H1 (cell line): ENCODE results near the gene NUMB. TPM values are rescaled to one million over a fixed set of nuclear protein-coding genes. Genes with fewer than 3 reads are reported as not detected.

ENCODE experiments used
- CTCF ChIA-PET: fragments of 300-600 bp; sonication (Branson Sonifier 250); formaldehyde crosslinking; loops from one replicate; lab custom pipeline; 2021; ENCODE audit not compliant: partially characterized antibody; lab: Charles Lee
- POLR2A ChIA-PET: fragments of 300-600 bp; sonication (Branson Sonifier 250); formaldehyde crosslinking; loops from one replicate; lab custom pipeline; 2021; ENCODE audit warnings: inconsistent platforms; ENCODE audit not compliant: partially characterized antibody; lab: Charles Lee
- DNase-seq, 2 experiments: peaks; one replicate each; pipeline versions ENCODE4 v3.0.0 to v3.0.0-alpha.2; 2010 to 2022; ENCODE audit warnings: low spot score in 2 of 2, low read depth in 1 of 2, mixed read lengths in 1 of 2
- FAIRE-seq: peaks from 2 replicates; lab custom pipeline; 2011; peaks lifted over from hg19 to GRCh38; lab: Jason Lieb, UNC
- H2AFZ ChIP-seq: 2 replicates; pipeline ENCODE4 v1.8.1; 2012; ENCODE audit warnings: low read length, inconsistent platforms
- H2AK5ac ChIP-seq: 2 replicates; pipeline ENCODE4 v1.6.1; 2013; ENCODE audit warnings: low read depth, low read length
- H2BK120ac ChIP-seq: replicated peaks from 2 replicates; pipeline ENCODE3; 2013; ENCODE audit warnings: low read depth, low read length, inconsistent platforms
- H2BK12ac ChIP-seq: 2 replicates; pipeline ENCODE4 v1.6.1; 2013; ENCODE audit warnings: low read depth, low read length
- H2BK15ac ChIP-seq: 2 replicates; pipeline ENCODE4 v1.6.1; 2013; ENCODE audit warnings: low read length
- H2BK20ac ChIP-seq: 2 replicates; pipeline ENCODE4 v1.6.1; 2013; ENCODE audit warnings: low read length
- H2BK5ac ChIP-seq: 2 replicates; pipeline ENCODE4 v1.6.1; 2013; ENCODE audit warnings: low read depth, low read length
- H3K14ac ChIP-seq: 2 replicates; pipeline ENCODE4 v1.6.1; 2013; ENCODE audit warnings: inconsistent platforms; ENCODE audit not compliant: insufficient read length
- H3K18ac ChIP-seq: 2 replicates; pipeline ENCODE4 v1.6.1; 2013; ENCODE audit warnings: low read length; ENCODE audit errors: extremely low read depth
- H3K23ac ChIP-seq: 2 replicates; pipeline ENCODE4 v1.6.1; 2013; ENCODE audit warnings: inconsistent platforms; ENCODE audit not compliant: insufficient read length
- H3K23me2 ChIP-seq: 2 replicates; pipeline ENCODE4 v1.6.1; 2013; ENCODE audit warnings: low read depth, low read length
- H3K27ac ChIP-seq: 2 replicates; pipeline ENCODE4 v1.6.1; 2011; ENCODE audit warnings: low read depth, low read length, inconsistent platforms
- H3K27me3 ChIP-seq, 4 experiments: replicated peaks in 1 of 4; 1 replicate in 1 of 4; 2 replicates in 3 of 4; pipeline versions ENCODE4 v1.6.1 to v1.8.1; 2011 to 2013; ENCODE audit warnings: low read length in 3 of 4, mild to moderate bottlenecking in 3 of 4, inconsistent platforms in 2 of 4, mixed read lengths in 2 of 4, moderate library complexity in 1 of 4; ENCODE audit not compliant: control insufficient read depth in 3 of 4, insufficient read depth in 3 of 4; ENCODE audit errors: extremely low read depth in 1 of 4
- H3K36me3 ChIP-seq, 4 experiments: 2 replicates each; pipeline versions ENCODE4 v1.6.1 to v1.8.1; 2011 to 2013; ENCODE audit warnings: mild to moderate bottlenecking in 4 of 4, low read length in 3 of 4, moderate library complexity in 2 of 4, control low read depth in 1 of 4, inconsistent platforms in 1 of 4; ENCODE audit not compliant: insufficient read depth in 4 of 4, control insufficient read depth in 2 of 4
- H3K4ac ChIP-seq: replicated peaks from 2 replicates; pipeline ENCODE3; 2013; ENCODE audit warnings: low read length, low read depth, mixed read lengths, inconsistent platforms; ENCODE audit not compliant: insufficient read length
- H3K4me1 ChIP-seq, 4 experiments: replicated peaks in 1 of 4; 1 replicate in 1 of 4; 2 replicates in 3 of 4; pipeline versions ENCODE4 v1.6.1 to v1.8.1; 2011 to 2013; ENCODE audit warnings: low read length in 3 of 4, inconsistent platforms in 2 of 4, mixed read lengths in 1 of 4; ENCODE audit not compliant: insufficient read depth in 4 of 4, control insufficient read depth in 3 of 4
- H3K4me2 ChIP-seq, 2 experiments: 2 replicates each; pipeline versions ENCODE4 v1.6.1 to v1.8.1; 2011 to 2013; ENCODE audit warnings: low read depth in 2 of 2, low read length in 2 of 2, control low read depth in 1 of 2, inconsistent platforms in 1 of 2, mild to moderate bottlenecking in 1 of 2; ENCODE audit not compliant: insufficient read depth in 1 of 2
- H3K4me3 ChIP-seq, 4 experiments: fragments of 200-600, 300-600 bp in 1 of 4; sonication (generic), shearing (Covaris generic), sonication (Bioruptor Twin) in 1 of 4; 2 replicates each; pipeline versions ENCODE4 v1.5.1 to v1.8.1; 2011 to 2016; ENCODE audit warnings: low read length in 4 of 4, low read depth in 3 of 4, control low read depth in 2 of 4, inconsistent platforms in 2 of 4, mild to moderate bottlenecking in 2 of 4, mixed read lengths in 1 of 4, moderate library complexity in 1 of 4; ENCODE audit not compliant: insufficient read depth in 2 of 4; ENCODE audit errors: extremely low read depth in 1 of 4
- H3K56ac ChIP-seq: replicated peaks from 2 replicates; pipeline ENCODE3; 2013; ENCODE audit warnings: low read depth, mild to moderate bottlenecking, mixed read lengths, low read length, inconsistent platforms; ENCODE audit not compliant: insufficient read length
- H3K79me1 ChIP-seq: 2 replicates; pipeline ENCODE4 v1.6.1; 2013; ENCODE audit warnings: low read depth, low read length, control low read depth
- H3K79me2 ChIP-seq, 2 experiments: 2 replicates each; pipeline versions ENCODE4 v1.6.1 to v1.8.1; 2012 to 2013; ENCODE audit warnings: low read length in 2 of 2, mild to moderate bottlenecking in 2 of 2, inconsistent platforms in 1 of 2; ENCODE audit not compliant: insufficient read depth in 2 of 2, control insufficient read depth in 1 of 2
- H3K9ac ChIP-seq, 4 experiments: replicated peaks in 1 of 4; 1 replicate in 1 of 4; 2 replicates in 3 of 4; pipeline versions ENCODE4 v1.6.1 to v1.8.1; 2011 to 2013; ENCODE audit warnings: low read depth in 3 of 4, low read length in 3 of 4, control low read depth in 2 of 4, mild to moderate bottlenecking in 2 of 4, moderate library complexity in 2 of 4, inconsistent platforms in 1 of 4; ENCODE audit errors: extremely low read depth in 1 of 4
- H3K9me3 ChIP-seq, 2 experiments: 2 replicates each; pipeline versions ENCODE4 v1.6.1 to v1.8.1; 2012 to 2013; ENCODE audit warnings: mild to moderate bottlenecking in 2 of 2, moderate library complexity in 2 of 2, control low read depth in 1 of 2, inconsistent platforms in 1 of 2, low read depth in 1 of 2, low read length in 1 of 2, mixed read lengths in 1 of 2; ENCODE audit not compliant: insufficient read depth in 2 of 2
- H4K20me1 ChIP-seq, 2 experiments: replicated peaks in 1 of 2; 2 replicates each; pipeline versions ENCODE3 to v1.8.1; 2011 to 2013; ENCODE audit warnings: inconsistent platforms in 2 of 2, low read length in 2 of 2, mild to moderate bottlenecking in 1 of 2; ENCODE audit not compliant: insufficient read depth in 2 of 2, control insufficient read depth in 1 of 2
- H4K5ac ChIP-seq: 2 replicates; pipeline ENCODE4 v1.6.1; 2013; ENCODE audit warnings: low read length, low read depth, mixed read lengths, inconsistent platforms; ENCODE audit not compliant: insufficient read length
- H4K8ac ChIP-seq: 2 replicates; pipeline ENCODE4 v1.8.0; 2013; ENCODE audit warnings: mild to moderate bottlenecking, moderate library complexity, low read length, inconsistent platforms; ENCODE audit not compliant: insufficient read depth; ENCODE audit errors: extremely low read depth
- H4K91ac ChIP-seq: replicated peaks from 2 replicates; pipeline ENCODE3; 2013; ENCODE audit warnings: low read length, mixed read lengths, inconsistent platforms; ENCODE audit not compliant: insufficient read length
- SP2 ChIP-seq: IDR thresholded peaks from 2 replicates; pipeline ENCODE4 v1.6.1; 2012; ENCODE audit warnings: mild to moderate bottlenecking, low read length, inconsistent platforms
- WGBS, 2 experiments: shearing (Covaris generic) in 1 of 2; methylation state at CpG; one replicate each; pipeline versions ENCODE4 v1.1.6 to v1.1.7; 2013 to 2015; ENCODE audit warnings: low lambda C conversion rate in 2 of 2, mixed read lengths in 2 of 2, inconsistent platforms in 1 of 2, low coverage in 1 of 2, missing lambda C conversion rate in 1 of 2; ENCODE audit not compliant: insufficient replicate concordance in 2 of 2, insufficient coverage in 1 of 2, insufficient read length in 1 of 2; ENCODE audit errors: extremely low coverage in 1 of 2, missing lambda C conversion rate in 1 of 2; 5-methylcytosine and 5-hydroxymethylcytosine counted together
- polyA plus RNA-seq, 7 experiments: library from polyadenylated mRNA; depleted of rRNA in 3 of 7; stranded (reverse) in 5 of 7; unstranded in 2 of 7; fragments of >200 nt in 5 of 7; fragments of 200-250 nt in 2 of 7; gene quantifications; 1 replicate in 5 of 7; 2 replicates in 1 of 7; 4 replicates in 1 of 7; pipeline versions ENCODE4 v1.2.1 to v1.2.3, GENCODE V29; 2011 to 2013; ENCODE audit warnings: missing spikeins in 2 of 7, mixed read lengths in 2 of 7
- total RNA-seq: library from RNA; stranded (reverse); fragmentation: NEBNext Ultra II Directional; extraction: Animal tissue kit (Norgen Biotek cat#: 25700); gene quantifications from 2 replicates; pipeline ENCODE4 v1.2.1, GENCODE V29; 2021

NUMB gene
- total and polyA plus RNA-seq, 2 of the 8 experiments (the other 6 are each of a cell fraction or from before 2014, with no cell fraction given) = 54.3 to 78.1 TPM

GRCh38 chr14:73249108-73249507 is 209.2 kb downstream of the NUMB start:
- POLR2A ChIA-PET = interaction anchor here (4.4 kb wide), 1 partner anchor 16 kb away, joined by 21 read pairs; no protein-coding TSS in a partner anchor
- no peak overlapping the region for H2AFZ ChIP-seq
- no peak overlapping the region for H3K4me3 ChIP-seq
- H2BK15ac ChIP-seq = no peak overlapping the region
- H3K14ac ChIP-seq = no peak overlapping the region
- H3K79me2 ChIP-seq = no peaks in the 10 kb centered on the region; a peak in 1 of 4 replicates
- CTCF ChIA-PET = interaction anchor here (0.6 to 0.9 kb wide), 2 partner anchors 14 to 122 kb away, joined by 3 read pairs; no protein-coding TSS in a partner anchor
- H2BK12ac ChIP-seq = no peak overlapping the region
- H2AK5ac ChIP-seq = no peak overlapping the region
- H2BK5ac ChIP-seq = no peak overlapping the region
- H2BK120ac ChIP-seq = no peak overlapping the region
- H3K23ac ChIP-seq = no peak overlapping the region
- no peak for TF ChIP-seq SP2
- no peak overlapping the region for H3K4me2 ChIP-seq
- no peak for DNase-seq
- H3K9me3 ChIP-seq = no peaks in the 10 kb centered on the region
- H3K23me2 ChIP-seq = no peaks in the 10 kb centered on the region; the same call in 1 of the 2 replicates
- 100% methylated on average over 1 of the region's 1 CpG; no CpG with 5 or more reads in 1 of the 2 experiments for WGBS, 2 experiments
- H3K4me1 ChIP-seq = peaks cover 0 to 2% (median 0%) of the 10 kb centered on the region in 4 experiments; a peak in 3 of 7 replicates
- H4K8ac ChIP-seq = no peak overlapping the region; the same call in 1 of the 2 replicates
- no peak for FAIRE-seq
- no peak overlapping the region for H3K9ac ChIP-seq
- no peak overlapping the region for H4K91ac ChIP-seq
- no peak overlapping the region for H3K18ac ChIP-seq
- no peaks in the 10 kb centered on the region for H4K20me1 ChIP-seq
- H3K79me1 ChIP-seq = no peaks in the 10 kb centered on the region
- H3K56ac ChIP-seq = no peak overlapping the region
- no peak overlapping the region for H3K27ac ChIP-seq
- H2BK20ac ChIP-seq = no peak overlapping the region
- H3K4ac ChIP-seq = no peak overlapping the region
- no peak overlapping the region for H4K5ac ChIP-seq
- H3K36me3 ChIP-seq = peaks cover 0 to 7% (median 2%) of the 10 kb centered on the region in 4 experiments; a peak in 4 of 8 replicates
- no peaks in the 10 kb centered on the region for H3K27me3 ChIP-seq
